Esophagus muscularis mucosa (tissue), 4 donors: Measurements from ENCODE around the gene NPAS3. TPM values are rescaled to one million over a fixed set of nuclear protein-coding genes. Genes with fewer than 3 reads are reported as not detected.

Experiments used
- DNase-seq: peaks from one replicate; pipeline ENCODE4 v3.0.0-alpha.2; 2017; ENCODE audit errors: extremely low spot score
- H3K27ac ChIP-seq, 4 donors: fragments of 200-600 bp; sonication (generic); replicated peaks in 1 of 4; 1 replicate in 3 of 4; 2 replicates in 1 of 4; pipeline ENCODE4 v1.5.1; 2016 to 2019; ENCODE audit warnings: mild to moderate bottlenecking in 1 of 4
- H3K27me3 ChIP-seq, 4 donors: fragments of 200-600 bp; sonication (generic); one replicate each; pipeline versions ENCODE4 v1.5.1 to v1.6.0; 2016 to 2019
- H3K36me3 ChIP-seq, 4 donors: fragments of 200-600 bp; sonication (generic); one replicate each; pipeline ENCODE4 v1.5.1; 2016 to 2019
- H3K4me1 ChIP-seq, 4 donors: fragments of 200-600 bp; sonication (generic); one replicate each; pipeline ENCODE4 v1.5.1; 2016 to 2019
- H3K4me3 ChIP-seq, 4 donors: fragments of 200-600 bp; sonication (generic); 1 replicate in 2 of 4; 2 replicates in 2 of 4; pipeline ENCODE4 v1.5.1; 2016 to 2019; ENCODE audit warnings: mild to moderate bottlenecking in 4 of 4, moderate library complexity in 1 of 4
- H3K9me3 ChIP-seq, 4 donors: fragments of 200-600 bp; sonication (generic); 1 replicate in 3 of 4; 2 replicates in 1 of 4; pipeline ENCODE4 v1.5.1; 2016 to 2019
- EP300 ChIP-seq: sonication (generic); formaldehyde crosslinking; IDR thresholded peaks from one replicate; pipeline ENCODE4 v1.6.1; 2017; ENCODE audit warnings: antibody characterized with exemption
- POLR2A ChIP-seq: fragments of 450-650 bp; IDR thresholded peaks from one replicate; pipeline ENCODE4 v1.6.1; 2017; ENCODE audit warnings: antibody characterized with exemption, moderate library complexity, mild to moderate bottlenecking, low read depth
- POLR2AphosphoS5 ChIP-seq, 2 donors: sonication (generic); formaldehyde crosslinking; IDR thresholded peaks; one replicate each; pipeline ENCODE4 v1.6.1; 2017; ENCODE audit warnings: antibody characterized with exemption in 2 of 2
- WGBS: methylation state at CpG from one replicate; pipeline ENCODE4 v1.1.5; 2018; 5-methylcytosine and 5-hydroxymethylcytosine counted together
- intact Hi-C: fragments of 100-400 bp; cut with DNase I; formaldehyde crosslinking; loops from one replicate; pipeline ENCODE4 v1.15.1; 2023
- total RNA-seq, 4 donors: library from RNA; depleted of rRNA; stranded (reverse); fragments of >200 nt; gene quantifications; one replicate each; pipeline versions ENCODE4 v1.1.0 to v1.2.1, GENCODE V29; 2016
- TF ChIP-seq, protein P1 (sequence below), 3 experiments: fragments of 200-600 bp in 2 of 3; fragments of 450-650 bp in 1 of 3; sonication (generic) in 2 of 3; IDR thresholded peaks; one replicate each; pipeline ENCODE4 v1.5.1; 2017 to 2019; ENCODE audit warnings: antibody characterized with exemption in 3 of 3, mild to moderate bottlenecking in 2 of 3, moderate library complexity in 1 of 3

The NPAS3 gene
- total RNA-seq, 4 donors from 2014 or later = 3.3 to 7.3 (median 5.8) TPM

DNA sequence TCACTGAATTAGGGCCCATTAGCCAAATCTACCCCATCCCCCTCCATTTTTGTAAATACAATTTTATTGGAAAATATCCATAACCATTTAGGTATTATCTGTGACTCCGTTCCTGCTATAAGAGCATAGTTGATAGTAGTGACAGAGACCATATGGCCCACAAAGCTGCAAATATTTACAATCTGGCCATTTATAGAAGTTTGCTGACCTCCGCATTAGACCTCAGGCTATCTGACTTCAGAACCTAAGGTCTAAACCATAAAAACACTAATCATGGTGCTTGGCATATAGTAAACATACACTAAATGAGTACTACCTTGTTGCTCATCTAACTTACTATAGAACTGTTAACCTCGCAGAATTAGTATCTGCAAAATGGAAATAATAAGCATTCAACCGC lies 124.8 kb downstream of the NPAS3 start:
- Histone ChIP-seq H3K36me3 (no peaks in the 10 kb centered on the region), H3K4me1 (no peaks in the 10 kb centered on the region), H3K27me3 (no peaks in the 10 kb centered on the region), H3K9me3 (no peaks in the 10 kb centered on the region), H3K27ac (no peak overlapping the region), H3K4me3 (no peak overlapping the region)
- WGBS = 96% methylated on average over 4 of the region's 4 CpGs
- TF ChIP-seq, protein P1, sequence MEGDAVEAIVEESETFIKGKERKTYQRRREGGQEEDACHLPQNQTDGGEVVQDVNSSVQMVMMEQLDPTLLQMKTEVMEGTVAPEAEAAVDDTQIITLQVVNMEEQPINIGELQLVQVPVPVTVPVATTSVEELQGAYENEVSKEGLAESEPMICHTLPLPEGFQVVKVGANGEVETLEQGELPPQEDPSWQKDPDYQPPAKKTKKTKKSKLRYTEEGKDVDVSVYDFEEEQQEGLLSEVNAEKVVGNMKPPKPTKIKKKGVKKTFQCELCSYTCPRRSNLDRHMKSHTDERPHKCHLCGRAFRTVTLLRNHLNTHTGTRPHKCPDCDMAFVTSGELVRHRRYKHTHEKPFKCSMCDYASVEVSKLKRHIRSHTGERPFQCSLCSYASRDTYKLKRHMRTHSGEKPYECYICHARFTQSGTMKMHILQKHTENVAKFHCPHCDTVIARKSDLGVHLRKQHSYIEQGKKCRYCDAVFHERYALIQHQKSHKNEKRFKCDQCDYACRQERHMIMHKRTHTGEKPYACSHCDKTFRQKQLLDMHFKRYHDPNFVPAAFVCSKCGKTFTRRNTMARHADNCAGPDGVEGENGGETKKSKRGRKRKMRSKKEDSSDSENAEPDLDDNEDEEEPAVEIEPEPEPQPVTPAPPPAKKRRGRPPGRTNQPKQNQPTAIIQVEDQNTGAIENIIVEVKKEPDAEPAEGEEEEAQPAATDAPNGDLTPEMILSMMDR (IDR thresholded peaks at IDR 0.05) = no peak
- TF ChIP-seq EP300 (no peak), POLR2AphosphoS5 (IDR thresholded peaks at IDR 0.05) (no peak), POLR2A (no peak)
- DNase-seq = no peak
- intact Hi-C loops = no loop called here

- Histone ChIP-seq H3K27me3 (no peaks in the 10 kb centered on the region), H3K4me3 (no peak overlapping the region), H3K27ac (no peak overlapping the region), H3K36me3 (no peaks in the 10 kb centered on the region), H3K4me1 (no peaks in the 10 kb centered on the region), H3K9me3 (no peaks in the 10 kb centered on the region)
- intact Hi-C loops = no loop called here
- TF ChIP-seq, protein P1 (IDR thresholded peaks at IDR 0.05) = no peak
- no peak for TF ChIP-seq EP300
- no peak for TF ChIP-seq POLR2A
- no peak for TF ChIP-seq POLR2AphosphoS5 (IDR thresholded peaks at IDR 0.05)
- DNase-seq = no peak
Measured at GRCh38 chr14:33065634-33066033, 127.0 kb downstream of the NPAS3 start.

DNA sequence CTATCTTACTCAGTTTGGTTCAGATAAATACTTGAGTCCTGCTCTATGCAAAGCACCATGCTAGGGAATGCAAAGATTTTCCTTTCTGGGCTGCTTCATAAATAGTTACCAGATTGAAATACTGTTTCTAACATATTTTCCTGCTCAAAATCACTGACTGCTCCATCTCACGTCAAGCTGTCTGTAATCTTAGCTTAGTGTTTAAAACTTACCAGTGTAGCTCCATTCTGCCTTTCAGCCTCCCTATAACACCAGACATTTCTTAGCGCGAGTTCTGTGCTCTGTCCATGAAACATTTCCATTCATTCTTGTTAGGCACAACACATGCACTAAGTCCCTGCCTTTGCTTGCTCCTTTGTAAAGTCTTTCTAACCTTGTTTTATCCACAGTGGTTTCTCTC lies 129.4 kb downstream of the NPAS3 start:
- WGBS = 74% methylated on average over 3 of the region's 3 CpGs
- no peak for DNase-seq
- H3K27me3 ChIP-seq = no peaks in the 10 kb centered on the region
- H3K27ac ChIP-seq = no peak overlapping the region
- H3K4me1 ChIP-seq = no peaks in the 10 kb centered on the region
- no peak overlapping the region for H3K4me3 ChIP-seq
- no peaks in the 10 kb centered on the region for H3K36me3 ChIP-seq
- intact Hi-C loops = no loop called here
- TF ChIP-seq POLR2AphosphoS5 (IDR thresholded peaks at IDR 0.05) (no peak), POLR2A (no peak), EP300 (no peak)
- TF ChIP-seq, protein P1 (IDR thresholded peaks at IDR 0.05) = no peak
- H3K9me3 ChIP-seq = no peaks in the 10 kb centered on the region

DNA sequence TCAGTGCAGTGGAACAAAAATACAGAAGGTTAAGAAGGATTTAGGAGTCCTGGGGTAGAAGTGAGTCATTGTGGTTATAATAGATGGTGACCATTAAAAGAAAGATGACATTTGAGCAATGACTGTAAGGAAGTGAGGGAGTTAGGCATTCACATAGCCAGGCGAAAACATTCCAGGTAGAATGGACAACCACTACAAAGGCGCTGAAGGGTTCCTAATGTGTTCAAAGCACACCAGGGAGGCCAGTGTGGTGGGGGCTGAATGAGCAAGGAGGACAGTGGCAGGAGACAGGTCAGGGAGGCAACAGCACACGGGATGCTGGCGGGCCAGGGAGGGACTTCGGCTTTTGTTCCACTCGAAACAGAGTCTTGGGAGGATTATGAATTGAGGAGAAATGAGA lies 129.9 kb downstream of the NPAS3 start:
- Histone ChIP-seq H3K27ac (no peak overlapping the region), H3K4me3 (no peak overlapping the region), H3K4me1 (no peaks in the 10 kb centered on the region), H3K27me3 (no peaks in the 10 kb centered on the region), H3K36me3 (no peaks in the 10 kb centered on the region), H3K9me3 (no peaks in the 10 kb centered on the region)
- no peak for DNase-seq
- intact Hi-C loops = no loop called here
- WGBS = 95% methylated on average over 6 of the region's 6 CpGs
- TF ChIP-seq POLR2A (no peak), POLR2AphosphoS5 (IDR thresholded peaks at IDR 0.05) (no peak), EP300 (no peak)
- TF ChIP-seq, protein P1 (IDR thresholded peaks at IDR 0.05) = no peak

DNA sequence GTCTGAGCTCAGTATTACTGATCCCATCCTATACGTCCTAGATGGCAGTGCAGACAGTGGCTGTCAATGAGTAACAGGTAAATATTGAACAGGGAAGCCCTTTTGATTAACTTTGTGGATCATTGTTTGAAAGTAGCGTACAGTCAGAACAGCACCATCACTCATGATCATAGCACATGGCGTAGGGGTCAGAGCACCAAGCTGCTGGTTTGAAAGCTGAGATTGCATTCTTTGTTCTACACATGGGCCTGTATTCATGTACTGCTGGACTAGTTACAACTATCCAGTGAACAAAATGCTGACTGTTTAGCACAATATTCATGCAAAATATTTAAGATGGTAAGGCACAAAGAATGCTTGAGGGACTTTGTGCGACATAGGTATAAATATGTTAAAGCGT lies 131.8 kb downstream of the NPAS3 start:
- WGBS = 93% methylated on average over 5 of the region's 5 CpGs

More for the DNA sequence above, 131.8 kb downstream of the NPAS3 start:
- TF ChIP-seq, protein P1 (IDR thresholded peaks at IDR 0.05) = no peak
- TF ChIP-seq POLR2AphosphoS5 (IDR thresholded peaks at IDR 0.05) (no peak), POLR2A (no peak), EP300 (no peak)
- Histone ChIP-seq H3K27me3 (no peaks in the 10 kb centered on the region), H3K36me3 (no peaks in the 10 kb centered on the region), H3K4me1 (no peaks in the 10 kb centered on the region), H3K9me3 (no peaks in the 10 kb centered on the region), H3K27ac (no peak overlapping the region), H3K4me3 (no peak overlapping the region)
- no peak for DNase-seq
- intact Hi-C loops = no loop called here
